Measurements from ENCODE around the gene BTN1A1. TPM values are rescaled to one million over a fixed set of nuclear protein-coding genes. Genes with fewer than 3 reads are reported as not detected.
"Not testable (repeated sequence)": the region's sequence is repeated elsewhere in the genome, so short reads cannot be mapped to it uniquely, and the experiment has no call there.

BTN1A1 gene
- total RNA-seq, 4 donors from 2014 or later = not detected

DNA sequence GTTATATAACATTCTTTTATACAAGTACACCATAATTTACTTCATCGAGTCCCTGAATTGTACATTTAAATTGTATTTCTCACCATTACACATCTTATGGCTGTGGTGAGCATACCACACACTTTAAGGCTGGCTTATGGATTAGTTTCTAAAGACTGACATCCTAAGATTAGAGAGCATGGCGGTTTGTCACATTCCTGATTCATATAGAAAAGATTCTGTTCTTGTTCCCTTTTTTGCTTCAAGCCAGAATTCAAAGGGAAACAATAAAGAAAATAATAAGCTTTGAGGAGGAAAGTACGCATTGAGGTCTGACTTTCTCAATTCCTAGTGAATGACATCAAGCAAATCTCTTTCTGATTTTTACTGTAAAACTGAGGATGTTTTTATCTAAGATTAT lies 2.5 kb downstream of the BTN1A1 start:
- no peak overlapping the region for H3K4me3 ChIP-seq (ENCODE audit: low read depth, poor library complexity, severe bottlenecking)
- intact Hi-C loops (cut with DNase I; ENCODE audit: low total_unique reads) = no loop called here
- 92 to 93% methylated on average over 3 of the region's 3 CpGs for WGBS, 2 donors
- TF ChIP-seq, protein P1, sequence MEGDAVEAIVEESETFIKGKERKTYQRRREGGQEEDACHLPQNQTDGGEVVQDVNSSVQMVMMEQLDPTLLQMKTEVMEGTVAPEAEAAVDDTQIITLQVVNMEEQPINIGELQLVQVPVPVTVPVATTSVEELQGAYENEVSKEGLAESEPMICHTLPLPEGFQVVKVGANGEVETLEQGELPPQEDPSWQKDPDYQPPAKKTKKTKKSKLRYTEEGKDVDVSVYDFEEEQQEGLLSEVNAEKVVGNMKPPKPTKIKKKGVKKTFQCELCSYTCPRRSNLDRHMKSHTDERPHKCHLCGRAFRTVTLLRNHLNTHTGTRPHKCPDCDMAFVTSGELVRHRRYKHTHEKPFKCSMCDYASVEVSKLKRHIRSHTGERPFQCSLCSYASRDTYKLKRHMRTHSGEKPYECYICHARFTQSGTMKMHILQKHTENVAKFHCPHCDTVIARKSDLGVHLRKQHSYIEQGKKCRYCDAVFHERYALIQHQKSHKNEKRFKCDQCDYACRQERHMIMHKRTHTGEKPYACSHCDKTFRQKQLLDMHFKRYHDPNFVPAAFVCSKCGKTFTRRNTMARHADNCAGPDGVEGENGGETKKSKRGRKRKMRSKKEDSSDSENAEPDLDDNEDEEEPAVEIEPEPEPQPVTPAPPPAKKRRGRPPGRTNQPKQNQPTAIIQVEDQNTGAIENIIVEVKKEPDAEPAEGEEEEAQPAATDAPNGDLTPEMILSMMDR (IDR thresholded peaks at IDR 0.05) = no peak
- no peak for TF ChIP-seq POLR2A (IDR thresholded peaks at IDR 0.05)
- DNase-seq (ENCODE audit: low spot score in 2 of 2) = no peak

DNA sequence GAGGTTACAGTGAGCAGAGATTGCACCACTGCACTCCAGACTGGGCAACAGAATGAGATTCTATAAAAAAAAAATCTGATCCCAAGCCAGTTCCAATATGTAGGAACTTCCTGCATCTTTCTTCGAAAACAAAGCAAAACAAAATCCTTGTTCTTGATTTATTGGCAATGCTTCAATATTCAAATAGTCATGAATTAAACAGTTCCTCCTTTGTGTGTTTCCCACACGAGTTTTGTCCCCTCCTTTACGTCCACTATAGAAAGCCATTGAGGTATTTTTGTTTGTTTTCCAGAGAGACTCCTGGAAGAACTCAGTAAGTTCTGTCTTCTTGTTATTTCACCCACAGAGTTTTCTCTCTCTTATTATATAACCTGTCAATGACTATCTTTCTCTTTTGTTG lies 7.6 kb downstream of the BTN1A1 start:
- 48 to 68% methylated on average over 3 of the region's 3 CpGs for WGBS, 2 donors
- TF ChIP-seq, protein P1 (IDR thresholded peaks at IDR 0.05) = no peak
- no peak for TF ChIP-seq POLR2A (IDR thresholded peaks at IDR 0.05)
- intact Hi-C loops (cut with DNase I; ENCODE audit: low total_unique reads) = no loop called here

DNA sequence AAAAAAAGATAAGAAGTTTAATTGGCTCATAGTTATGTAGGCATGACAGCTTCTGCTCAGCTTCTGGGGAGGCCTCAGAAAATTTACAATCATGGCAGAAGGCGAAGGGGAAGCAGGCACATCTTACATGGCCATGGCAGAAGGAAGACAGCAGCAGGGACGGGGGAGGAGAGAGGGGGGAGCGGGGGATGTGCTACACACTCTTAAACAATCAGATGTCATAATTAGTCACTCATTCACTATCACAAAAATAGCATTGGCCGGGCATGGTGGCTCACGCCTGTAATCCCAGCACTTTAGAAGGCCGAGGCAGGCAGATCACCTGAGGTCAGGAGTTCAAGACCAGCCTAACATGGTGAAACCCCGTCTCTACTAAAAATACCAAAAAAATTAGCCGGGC lies 10.9 kb downstream of the BTN1A1 start:
- DNase-seq (ENCODE audit: low spot score in 2 of 2); intact Hi-C loops (cut with DNase I; ENCODE audit: low total_unique reads); H3K4me3 ChIP-seq (ENCODE audit: low read depth, poor library complexity, severe bottlenecking): not testable (repeated sequence)
- 87 to 88% methylated on average over 8 of the region's 8 CpGs for WGBS, 2 donors

More for the DNA sequence above, 7.6 kb downstream of the BTN1A1 start:
- no peak for DNase-seq (ENCODE audit: low spot score in 2 of 2)
- H3K4me3 ChIP-seq (ENCODE audit: low read depth, poor library complexity, severe bottlenecking) = no peak overlapping the region

DNA sequence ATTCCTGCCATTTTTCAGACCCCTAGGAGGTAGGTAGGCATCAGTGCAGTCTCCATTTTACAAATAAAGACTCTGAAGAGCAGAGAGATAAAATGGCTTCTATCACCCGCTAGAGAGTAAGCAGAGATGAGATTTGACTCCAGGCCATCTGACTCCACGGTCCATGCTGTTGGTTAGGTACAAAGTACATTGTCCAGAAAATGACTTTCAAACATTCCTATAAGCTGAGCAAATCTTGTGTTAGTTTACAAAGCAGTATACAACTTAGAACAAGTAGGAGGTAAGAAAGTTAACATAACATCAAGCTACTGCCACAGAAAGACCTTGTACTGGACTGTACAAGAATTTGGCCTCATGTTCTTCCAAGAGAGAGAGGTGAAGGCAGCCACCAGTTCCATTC lies 14.9 kb downstream of the BTN1A1 start:
- H3K4me3 ChIP-seq (ENCODE audit: low read depth, poor library complexity, severe bottlenecking) = no peak overlapping the region
- intact Hi-C loops (cut with DNase I; ENCODE audit: low total_unique reads) = no loop called here
- no peak for TF ChIP-seq POLR2A (IDR thresholded peaks at IDR 0.05)
- TF ChIP-seq, protein P1 (IDR thresholded peaks at IDR 0.05) = no peak
- 91 to 93% methylated on average over 2 of the region's 2 CpGs for WGBS, 2 donors
- DNase-seq (ENCODE audit: low spot score in 2 of 2) = no peak

DNA sequence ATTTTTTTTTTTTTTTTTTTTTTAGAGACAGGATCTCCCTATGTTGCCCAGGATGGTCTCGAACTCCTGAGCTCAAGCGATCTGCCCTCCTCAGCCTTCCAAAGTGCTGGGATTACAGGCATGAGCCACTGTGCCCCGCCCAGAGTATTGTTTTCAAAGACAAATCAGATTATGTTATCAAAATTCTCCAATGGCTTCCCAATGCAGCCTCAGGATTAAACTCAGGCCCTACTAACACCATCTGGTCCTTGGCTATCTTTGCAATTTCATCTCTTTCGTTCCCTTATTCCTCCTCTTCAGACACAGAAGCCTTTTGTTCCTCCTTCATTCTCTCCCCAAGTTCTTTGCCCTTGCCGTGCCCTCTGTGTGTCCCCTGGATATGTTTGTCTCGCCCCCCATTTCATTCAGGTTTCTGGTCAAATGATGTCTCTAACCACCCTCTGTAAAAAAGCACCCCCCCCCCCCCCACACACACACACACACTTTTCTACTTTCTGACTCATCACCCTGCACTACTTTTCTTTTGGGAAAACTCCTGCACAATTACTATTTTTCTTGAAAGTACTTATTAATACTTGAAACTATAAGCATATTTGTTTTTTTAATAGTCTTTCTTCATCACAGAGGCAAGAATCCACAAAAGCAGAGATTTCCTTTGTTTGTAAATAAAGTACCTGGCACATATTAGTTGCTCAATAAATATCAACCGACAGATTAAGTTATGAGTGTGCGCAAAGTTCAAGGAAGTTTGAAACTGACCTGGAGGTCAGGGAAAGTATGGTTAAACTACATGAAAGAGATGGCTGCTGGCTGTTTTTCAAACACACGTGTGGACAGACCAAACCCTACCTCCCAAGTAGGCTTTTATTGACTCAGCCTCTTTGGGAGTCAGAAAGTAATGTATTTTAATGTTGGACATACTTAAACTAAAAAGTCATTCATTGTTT lies 16.7 kb downstream of the BTN1A1 start:
- no peak for TF ChIP-seq POLR2A (IDR thresholded peaks at IDR 0.05)
- TF ChIP-seq, protein P1 (IDR thresholded peaks at IDR 0.05) = no peak
- WGBS, 2 donors = 72 to 81% methylated on average over 9 of the region's 9 CpGs
- intact Hi-C loops (cut with DNase I; ENCODE audit: low total_unique reads) = no loop called here
- DNase-seq (ENCODE audit: low spot score in 2 of 2) = no peak
- no peak overlapping the region for H3K4me3 ChIP-seq (ENCODE audit: low read depth, poor library complexity, severe bottlenecking)

DNA sequence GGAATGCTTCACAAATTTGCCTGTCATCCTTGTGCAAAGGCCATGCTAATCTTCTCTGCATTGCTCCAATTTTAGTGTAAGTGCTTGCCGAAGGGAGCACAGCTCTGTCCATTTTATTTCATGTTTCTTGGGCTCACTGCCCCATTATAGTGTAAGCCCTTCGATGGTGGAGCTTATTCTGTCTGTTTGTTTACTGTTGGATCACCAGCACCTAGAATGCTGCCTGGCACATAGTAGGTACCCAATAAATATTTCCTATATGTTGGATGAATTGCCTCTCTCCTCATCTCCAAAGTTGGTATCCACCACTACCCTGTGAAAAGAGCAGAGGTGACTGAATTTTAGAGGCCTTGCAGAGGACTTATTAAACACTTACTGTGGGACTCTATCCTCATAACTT lies 19.3 kb downstream of the BTN1A1 start:
- intact Hi-C loops (cut with DNase I; ENCODE audit: low total_unique reads) = no loop called here
- TF ChIP-seq POLR2A (IDR thresholded peaks at IDR 0.05) = no peak
- TF ChIP-seq, protein P1 (IDR thresholded peaks at IDR 0.05) = no peak
- 93 to 100% methylated on average over 2 of the region's 2 CpGs for WGBS, 2 donors
- H3K4me3 ChIP-seq (ENCODE audit: low read depth, poor library complexity, severe bottlenecking) = no peak overlapping the region
- DNase-seq (ENCODE audit: low spot score in 2 of 2) = no peak

Measured in lower leg skin (tissue), 4 donors.